K562 (cell line): ENCODE data around the gene PPWD1. TPM values are rescaled to one million over a fixed set of nuclear protein-coding genes. Genes with fewer than 3 reads are reported as not detected.

ENCODE experiments used
- ARID3A ChIP-seq: IDR thresholded peaks from 2 replicates; pipeline ENCODE4 v1.6.1; 2012; ENCODE audit warnings: low read depth, low read length, improper control_type of control experiment, borderline replicate concordance
- E4F1 ChIP-seq: fragments of 250-450 bp; sonication (Bioruptor Pico); IDR thresholded peaks from 2 replicates; pipeline ENCODE4 v1.5.0; 2021; ENCODE audit warnings: mild to moderate bottlenecking, borderline replicate concordance
- HNRNPUL1 ChIP-seq: fragments of 200-400 bp; formaldehyde crosslinking; IDR thresholded peaks from 2 replicates; pipeline ENCODE4 v1.6.1; 2017; ENCODE audit warnings: low read length
- KDM4B ChIP-seq, 2 experiments: fragments of 450-650 bp in 1 of 2; sonication (generic) in 1 of 2; IDR thresholded peaks; 2 replicates each; pipeline ENCODE4 v1.6.1; 2016 to 2017; ENCODE audit warnings: borderline replicate concordance in 2 of 2, antibody characterized with exemption in 1 of 2, low read depth in 1 of 2, mild to moderate bottlenecking in 1 of 2
- MYNN ChIP-seq, 2 experiments: sonication (generic); formaldehyde crosslinking in 1 of 2; IDR thresholded peaks; 2 replicates each; pipeline versions ENCODE4 v1.5.0 to v1.6.1; 2016 to 2020; ENCODE audit warnings: antibody characterized with exemption in 1 of 2, missing genetic modification reagents in 1 of 2
- NR3C1 ChIP-seq: sonication (generic); formaldehyde crosslinking; IDR thresholded peaks from 2 replicates; pipeline ENCODE4 v1.8.1; 2022; ENCODE audit warnings: missing genetic modification reagents
- PPARD ChIP-seq: fragments of 250-450 bp; sonication (Bioruptor Pico); IDR thresholded peaks from 2 replicates; pipeline ENCODE4 v1.8.0; 2022; ENCODE audit warnings: inconsistent platforms, mild to moderate bottlenecking, moderate library complexity
- PYGO2 ChIP-seq: fragments of 450-650 bp; IDR thresholded peaks from 2 replicates; pipeline ENCODE4 v1.6.1; 2016; ENCODE audit warnings: mild to moderate bottlenecking, missing genetic modification characterization, moderate library complexity, missing compliant biosample characterization
- SFPQ ChIP-seq: fragments of 200-400 bp; formaldehyde crosslinking; IDR thresholded peaks from 2 replicates; pipeline ENCODE4 v1.6.1; 2017; ENCODE audit warnings: mild to moderate bottlenecking, low read depth, low read length, moderate library complexity
- THRB ChIP-seq: fragments of 450-650 bp; formaldehyde crosslinking; conservative IDR thresholded peaks from 2 replicates; pipeline ENCODE4 v1.4.0; 2022; ENCODE audit warnings: mild to moderate bottlenecking, missing genetic modification characterization
- ZNF277 ChIP-seq: fragments of 250-450 bp; sonication (Bioruptor Pico); IDR thresholded peaks from 2 replicates; pipeline ENCODE4 v1.8.0; 2022; ENCODE audit warnings: inconsistent platforms, mild to moderate bottlenecking, moderate library complexity, borderline replicate concordance
- polyA plus RNA-seq, 8 experiments: library from polyadenylated mRNA; depleted of rRNA in 4 of 8; stranded (reverse) in 5 of 8; unstranded in 3 of 8; fragments of >200 nt; fragmentation: Nextera tagmentation in 2 of 8; fragmentation: Illumina TruSeq in 1 of 8; extraction: Ambion mirVana in 2 of 8; extraction: Trizol in 1 of 8; gene quantifications; 2 replicates each; pipeline versions ENCODE4 v1.2.1 to v1.2.3, GENCODE V29; 2011 to 2014; ENCODE audit warnings: inconsistent platforms in 1 of 8, missing spikeins in 1 of 8
- total RNA-seq, 7 experiments: library from RNA; depleted of rRNA in 6 of 7; stranded (reverse); fragments of >200 nt in 6 of 7; fragmentation: Illumina TruSeq in 2 of 7; extraction: Trizol in 2 of 7; gene quantifications; 2 replicates each; pipeline versions ENCODE4 v1.2.1 to v1.2.3, GENCODE V29; 2011 to 2021; ENCODE audit warnings: low replicate concordance in 1 of 7
- TF ChIP-seq, protein P1 (sequence below): fragments of 450-650 bp; IDR thresholded peaks from 2 replicates; pipeline ENCODE4 v1.7.1; 2018; ENCODE audit warnings: mild to moderate bottlenecking, low read depth; ENCODE audit not compliant: partially characterized antibody

PPWD1 gene
- total and polyA plus RNA-seq, 9 of the 15 experiments (the other 6 are each of a cell fraction or from before 2014, with no cell fraction given): 24.1 to 89.2 (median 51.4) TPM

GRCh38 chr5:65562731-65563701, at the start of gene PPWD1, which contains the start of gene CENPK (continued):
- TF ChIP-seq E4F1: no peak
- no peak for TF ChIP-seq SFPQ
- no peak for TF ChIP-seq HNRNPUL1
- no peak for TF ChIP-seq MYNN (IDR thresholded peaks at IDR 0.05)
- TF ChIP-seq MYNN (CRISPR knock-in tag; IDR thresholded peaks at IDR 0.05): no peak
- no peak for TF ChIP-seq PPARD (CRISPR knock-in tag)
- TF ChIP-seq KDM4B (IDR thresholded peaks at IDR 0.05; ENCODE audit: borderline replicate concordance in 2 of 2, low read depth in 1 of 2): no peak
- TF ChIP-seq PYGO2 (tag): no peak
- peak; percentile 79; the same call in 1 of the 2 replicates for TF ChIP-seq THRB (CRISPR knock-in tag)
- TF ChIP-seq, protein P1, sequence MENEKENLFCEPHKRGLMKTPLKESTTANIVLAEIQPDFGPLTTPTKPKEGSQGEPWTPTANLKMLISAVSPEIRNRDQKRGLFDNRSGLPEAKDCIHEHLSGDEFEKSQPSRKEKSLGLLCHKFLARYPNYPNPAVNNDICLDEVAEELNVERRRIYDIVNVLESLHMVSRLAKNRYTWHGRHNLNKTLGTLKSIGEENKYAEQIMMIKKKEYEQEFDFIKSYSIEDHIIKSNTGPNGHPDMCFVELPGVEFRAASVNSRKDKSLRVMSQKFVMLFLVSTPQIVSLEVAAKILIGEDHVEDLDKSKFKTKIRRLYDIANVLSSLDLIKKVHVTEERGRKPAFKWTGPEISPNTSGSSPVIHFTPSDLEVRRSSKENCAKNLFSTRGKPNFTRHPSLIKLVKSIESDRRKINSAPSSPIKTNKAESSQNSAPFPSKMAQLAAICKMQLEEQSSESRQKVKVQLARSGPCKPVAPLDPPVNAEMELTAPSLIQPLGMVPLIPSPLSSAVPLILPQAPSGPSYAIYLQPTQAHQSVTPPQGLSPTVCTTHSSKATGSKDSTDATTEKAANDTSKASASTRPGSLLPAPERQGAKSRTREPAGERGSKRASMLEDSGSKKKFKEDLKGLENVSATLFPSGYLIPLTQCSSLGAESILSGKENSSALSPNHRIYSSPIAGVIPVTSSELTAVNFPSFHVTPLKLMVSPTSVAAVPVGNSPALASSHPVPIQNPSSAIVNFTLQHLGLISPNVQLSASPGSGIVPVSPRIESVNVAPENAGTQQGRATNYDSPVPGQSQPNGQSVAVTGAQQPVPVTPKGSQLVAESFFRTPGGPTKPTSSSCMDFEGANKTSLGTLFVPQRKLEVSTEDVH: peak; percentile 83
- TF ChIP-seq ARID3A: peak; percentile 12; the same call in 1 of the 2 replicates
- TF ChIP-seq NR3C1 (CRISPR knock-in tag): no peak
- TF ChIP-seq ZNF277: no peak
